Measurements from ENCODE around the gene NR2F6. TPM values are rescaled to one million over a fixed set of nuclear protein-coding genes. Genes with fewer than 3 reads are reported as not detected.

Gene NR2F6
- polyA plus RNA-seq, 1 donor (not counting 4 experiments of a cell fraction or from before 2014, with no cell fraction given), result 12.3 TPM

DNA sequence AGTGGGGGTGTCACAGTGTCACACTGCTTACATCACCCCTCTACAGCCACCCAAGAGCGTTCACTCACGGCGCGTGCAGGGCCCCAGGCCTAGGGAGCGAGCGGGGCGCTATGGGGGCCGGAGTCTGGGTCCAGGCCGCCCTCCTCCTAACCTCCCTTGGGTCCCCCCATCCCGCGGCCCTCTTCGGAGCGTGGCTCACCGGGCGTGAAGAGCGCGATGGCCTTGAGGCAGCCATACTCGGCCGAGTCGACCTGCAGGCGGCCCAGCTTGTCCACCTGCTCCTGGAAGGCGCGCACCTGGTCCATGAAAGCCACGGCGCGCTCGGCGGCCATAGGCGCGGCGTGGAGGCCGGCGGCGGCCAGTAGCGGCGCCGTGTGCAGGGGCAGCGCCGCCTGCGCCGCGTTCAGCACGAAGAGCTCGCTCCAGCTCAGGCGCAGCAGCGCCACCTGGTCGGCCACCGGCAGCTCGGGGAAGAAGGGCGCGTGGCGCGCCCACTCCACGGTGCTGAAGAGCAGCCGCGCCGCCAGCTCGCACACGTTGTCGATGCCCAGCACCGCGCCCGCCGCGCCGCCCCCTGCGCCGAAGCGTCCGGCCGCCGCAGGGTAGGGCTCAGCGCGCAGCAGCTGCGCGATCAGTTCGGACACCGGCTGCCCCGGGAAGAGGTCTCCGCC is 10.3 kb downstream of the NR2F6 start:
- no peaks in the 10 kb centered on the region for H3K9me3 ChIP-seq (ENCODE audit: control insufficient read depth, low read depth, low read length)
- peaks cover 19 to 20% of the 10 kb centered on the region in 2 experiments for H3K36me3 ChIP-seq (ENCODE audit: control insufficient read depth in 2 of 2, extremely low read depth in 1 of 2, insufficient read depth in 2 of 2, low read length in 2 of 2)
- peaks cover 4% of the 10 kb centered on the region for H4K20me1 ChIP-seq (ENCODE audit: control insufficient read depth, extremely low read depth, insufficient read depth, low read length)
- peak overlapping the region; percentile 70 for H3K9ac ChIP-seq (ENCODE audit: control insufficient read depth, extremely low read depth, insufficient read depth, low read length)
- dilution Hi-C loops (cut with MboI; ENCODE audit: extremely low pct_ligation_motif_present, low sequenced_read_pairs), result no loop called here
- peak overlapping the region; percentile 19 for H2AFZ ChIP-seq (ENCODE audit: control insufficient read depth, low read length)
- H3K4me2 ChIP-seq (ENCODE audit: control insufficient read depth, extremely low read depth, insufficient read depth, low read depth, low read length), result peak overlapping the region; percentile 92
- H3K4me3 ChIP-seq (ENCODE audit: control insufficient read depth in 2 of 3, extremely low read depth in 1 of 3, insufficient read depth in 2 of 3, low read depth in 1 of 3, low read length in 3 of 3), result peak overlapping the region; percentile 52 to 83 (median 79)
- TF ChIP-seq, protein P1, sequence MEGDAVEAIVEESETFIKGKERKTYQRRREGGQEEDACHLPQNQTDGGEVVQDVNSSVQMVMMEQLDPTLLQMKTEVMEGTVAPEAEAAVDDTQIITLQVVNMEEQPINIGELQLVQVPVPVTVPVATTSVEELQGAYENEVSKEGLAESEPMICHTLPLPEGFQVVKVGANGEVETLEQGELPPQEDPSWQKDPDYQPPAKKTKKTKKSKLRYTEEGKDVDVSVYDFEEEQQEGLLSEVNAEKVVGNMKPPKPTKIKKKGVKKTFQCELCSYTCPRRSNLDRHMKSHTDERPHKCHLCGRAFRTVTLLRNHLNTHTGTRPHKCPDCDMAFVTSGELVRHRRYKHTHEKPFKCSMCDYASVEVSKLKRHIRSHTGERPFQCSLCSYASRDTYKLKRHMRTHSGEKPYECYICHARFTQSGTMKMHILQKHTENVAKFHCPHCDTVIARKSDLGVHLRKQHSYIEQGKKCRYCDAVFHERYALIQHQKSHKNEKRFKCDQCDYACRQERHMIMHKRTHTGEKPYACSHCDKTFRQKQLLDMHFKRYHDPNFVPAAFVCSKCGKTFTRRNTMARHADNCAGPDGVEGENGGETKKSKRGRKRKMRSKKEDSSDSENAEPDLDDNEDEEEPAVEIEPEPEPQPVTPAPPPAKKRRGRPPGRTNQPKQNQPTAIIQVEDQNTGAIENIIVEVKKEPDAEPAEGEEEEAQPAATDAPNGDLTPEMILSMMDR (optimal IDR thresholded peaks at IDR 0.05 in 1 of 3, IDR thresholded peaks at IDR 0.05 in 1 of 3, conservative IDR thresholded peaks at IDR 0.05 in 1 of 3; ENCODE audit: extremely low read depth in 1 of 3, insufficient read depth in 2 of 3, low read length in 3 of 3), result peak in 2 of 3 experiments; percentile 51 to 72
- TF ChIP-seq EZH2 (IDR thresholded peaks at IDR 0.05; ENCODE audit: low read length), result no peak
- H3K9me1 ChIP-seq (ENCODE audit: control insufficient read depth, extremely low read depth, insufficient read depth, low read length), result no peaks in the 10 kb centered on the region
- peaks cover 28% of the 10 kb centered on the region for H3K79me2 ChIP-seq (ENCODE audit: control insufficient read depth, insufficient read depth, low read length)
- H3K27me3 ChIP-seq (ENCODE audit: control insufficient read depth, extremely low read depth, insufficient read depth, low read length), result no peaks in the 10 kb centered on the region
- H3K27ac ChIP-seq (ENCODE audit: control insufficient read depth, insufficient read depth, low read length), result peak overlapping the region; percentile 60
- peaks cover 14% of the 10 kb centered on the region for H3K4me1 ChIP-seq (ENCODE audit: control insufficient read depth, extremely low read depth, insufficient read depth, low read length)
- FAIRE-seq (no peak), DNase-seq (ENCODE audit: low read depth, low spot score) (no peak)

GRCh38 chr19:17234911-17235299 is 10.8 kb downstream of the NR2F6 start:
- Histone ChIP-seq H3K4me2 (ENCODE audit: control insufficient read depth, extremely low read depth, insufficient read depth, low read depth, low read length) (peak overlapping the region; percentile 92), H3K4me1 (ENCODE audit: control insufficient read depth, extremely low read depth, insufficient read depth, low read length) (peaks cover 14% of the 10 kb centered on the region), H3K9me1 (ENCODE audit: control insufficient read depth, extremely low read depth, insufficient read depth, low read length) (no peaks in the 10 kb centered on the region), H3K9me3 (ENCODE audit: control insufficient read depth, low read depth, low read length) (no peaks in the 10 kb centered on the region), H3K27ac (ENCODE audit: control insufficient read depth, insufficient read depth, low read length) (peak overlapping the region; percentile 60), H3K36me3 (ENCODE audit: control insufficient read depth in 2 of 2, extremely low read depth in 1 of 2, insufficient read depth in 2 of 2, low read length in 2 of 2) (peaks cover 19 to 20% of the 10 kb centered on the region in 2 experiments), H2AFZ (ENCODE audit: control insufficient read depth, low read length) (no peak overlapping the region), H4K20me1 (ENCODE audit: control insufficient read depth, extremely low read depth, insufficient read depth, low read length) (peaks cover 4% of the 10 kb centered on the region), H3K4me3 (ENCODE audit: control insufficient read depth in 2 of 3, extremely low read depth in 1 of 3, insufficient read depth in 2 of 3, low read depth in 1 of 3, low read length in 3 of 3) (peak overlapping the region; percentile 52 to 83 (median 79)), H3K79me2 (ENCODE audit: control insufficient read depth, insufficient read depth, low read length) (peaks cover 28% of the 10 kb centered on the region), H3K27me3 (ENCODE audit: control insufficient read depth, extremely low read depth, insufficient read depth, low read length) (no peaks in the 10 kb centered on the region), H3K9ac (ENCODE audit: control insufficient read depth, extremely low read depth, insufficient read depth, low read length) (peak overlapping the region; percentile 70)
- DNase-seq (ENCODE audit: low read depth, low spot score), result no peak
- no peak for TF ChIP-seq EZH2 (IDR thresholded peaks at IDR 0.05; ENCODE audit: low read length)
- TF ChIP-seq, protein P1 (optimal IDR thresholded peaks at IDR 0.05 in 1 of 3, IDR thresholded peaks at IDR 0.05 in 1 of 3, conservative IDR thresholded peaks at IDR 0.05 in 1 of 3; ENCODE audit: extremely low read depth in 1 of 3, insufficient read depth in 2 of 3, low read length in 3 of 3), result no peak
- dilution Hi-C loops (cut with MboI; ENCODE audit: extremely low pct_ligation_motif_present, low sequenced_read_pairs), result no loop called here
- no peak for FAIRE-seq

Data from keratinocyte (primary cell).